ENCODE measurements around the gene RAG1. TPM values are rescaled to one million over a fixed set of nuclear protein-coding genes. Genes with fewer than 3 reads are reported as not detected.

Gene RAG1
- total RNA-seq, 1 experiment from 2014 or later = 0.34 TPM

DNA sequence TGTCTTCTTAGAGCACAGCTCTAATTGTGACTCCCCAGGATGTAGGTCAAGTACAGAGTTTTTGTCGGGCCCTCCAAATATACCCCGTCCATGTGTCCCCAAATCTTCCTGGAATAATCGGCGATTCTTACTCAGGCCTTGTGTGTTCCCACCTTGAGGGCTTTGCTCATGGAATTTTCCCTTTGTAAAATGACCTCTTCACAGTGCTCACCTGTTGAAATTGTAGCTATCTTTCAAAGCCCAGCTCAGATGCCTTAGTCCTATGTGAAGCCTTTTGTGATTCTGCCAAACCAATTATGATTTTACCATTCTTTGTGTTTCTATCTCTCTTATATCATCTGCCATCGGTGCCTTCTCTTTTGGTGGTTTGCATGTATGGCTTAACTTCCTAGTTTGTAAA is 60.3 kb downstream of the RAG1 start:
- no peak for DNase-seq (ENCODE audit: low spot score)

- no peak for DNase-seq (ENCODE audit: low spot score)
These were observed 61.0 kb downstream of the RAG1 start for GRCh38 chr11:36628765-36629244.

Other genes starting within 250 kb of the RAG1 start
- 6.9 and 7.7 TPM in 2 replicates for gene TRAF6, start 57.7 kb upstream of the RAG1 start, total RNA-seq (2014; rRNA removed; shearing (Covaris generic))
- 67.2 and 79.2 TPM in 2 replicates for gene IFTAP, start 26.5 kb downstream of the RAG1 start, total RNA-seq (2014; rRNA removed; shearing (Covaris generic))
- gene RAG2, start 30.2 kb downstream of the RAG1 start, total RNA-seq (2014; rRNA removed; shearing (Covaris generic)) = not detected in 2 replicates

All from A172 (cell line).